Pons (tissue), 1 donor: ENCODE measurements around the gene NFATC3.

ENCODE experiments used
- DNase-seq: peaks from one replicate; pipeline ENCODE4 v3.0.0-alpha.2; 2016; ENCODE audit warnings: low spot score

Gene NFATC3

DNA sequence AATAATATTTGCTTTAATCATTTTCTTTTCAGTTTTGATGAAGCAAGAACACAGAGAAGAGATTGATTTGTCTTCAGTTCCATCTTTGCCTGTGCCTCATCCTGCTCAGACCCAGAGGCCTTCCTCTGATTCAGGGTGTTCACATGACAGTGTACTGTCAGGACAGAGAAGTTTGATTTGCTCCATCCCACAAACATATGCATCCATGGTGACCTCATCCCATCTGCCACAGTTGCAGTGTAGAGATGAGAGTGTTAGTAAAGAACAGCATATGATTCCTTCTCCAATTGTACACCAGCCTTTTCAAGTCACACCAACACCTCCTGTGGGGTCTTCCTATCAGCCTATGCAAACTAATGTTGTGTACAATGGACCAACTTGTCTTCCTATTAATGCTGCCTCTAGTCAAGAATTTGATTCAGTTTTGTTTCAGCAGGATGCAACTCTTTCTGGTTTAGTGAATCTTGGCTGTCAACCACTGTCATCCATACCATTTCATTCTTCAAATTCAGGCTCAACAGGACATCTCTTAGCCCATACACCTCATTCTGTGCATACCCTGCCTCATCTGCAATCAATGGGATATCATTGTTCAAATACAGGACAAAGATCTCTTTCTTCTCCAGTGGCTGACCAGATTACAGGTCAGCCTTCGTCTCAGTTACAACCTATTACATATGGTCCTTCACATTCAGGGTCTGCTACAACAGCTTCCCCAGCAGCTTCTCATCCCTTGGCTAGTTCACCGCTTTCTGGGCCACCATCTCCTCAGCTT is 105.8 kb downstream of the NFATC3 start:
- peak; percentile 78 for DNase-seq

DNA sequence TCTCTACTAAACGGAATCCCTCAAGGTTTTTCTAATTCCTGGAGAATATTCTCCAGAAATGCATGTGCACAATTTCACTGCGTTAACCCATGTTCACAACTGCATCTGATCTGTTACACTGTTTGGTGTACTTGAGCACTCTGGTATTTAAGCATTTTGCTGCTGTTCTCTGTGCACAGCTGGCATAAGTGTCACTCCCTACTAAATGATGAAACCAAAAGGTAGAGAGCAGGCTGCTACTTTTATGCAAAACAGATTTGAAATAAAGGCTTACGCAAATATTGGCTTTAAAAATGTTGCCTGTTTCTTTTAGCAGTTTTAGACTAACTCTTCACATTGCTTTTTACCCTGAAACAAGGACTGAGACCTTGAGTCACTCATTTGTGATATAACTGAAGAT is 109.1 kb downstream of the NFATC3 start:
- no peak for DNase-seq

DNA sequence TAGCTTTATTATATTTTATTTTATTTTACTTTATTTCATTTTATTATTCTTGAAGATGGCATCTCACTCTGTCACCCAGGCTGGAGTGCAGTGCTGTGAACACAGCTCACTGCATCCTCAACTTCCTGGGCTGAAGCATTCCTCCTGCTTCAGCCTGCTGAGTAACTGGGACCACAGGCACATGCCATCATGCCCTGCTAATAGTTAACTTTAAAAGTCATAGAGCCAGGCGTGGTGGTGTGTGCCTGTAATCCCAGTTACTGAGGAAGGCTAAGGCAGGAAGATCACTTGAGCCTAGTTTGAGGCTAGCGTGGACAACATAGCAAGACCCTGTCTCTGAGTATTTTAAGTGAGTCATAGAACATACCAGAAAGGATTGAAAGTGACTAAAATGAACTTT is 112.1 kb downstream of the NFATC3 start:
- no peak for DNase-seq

DNA sequence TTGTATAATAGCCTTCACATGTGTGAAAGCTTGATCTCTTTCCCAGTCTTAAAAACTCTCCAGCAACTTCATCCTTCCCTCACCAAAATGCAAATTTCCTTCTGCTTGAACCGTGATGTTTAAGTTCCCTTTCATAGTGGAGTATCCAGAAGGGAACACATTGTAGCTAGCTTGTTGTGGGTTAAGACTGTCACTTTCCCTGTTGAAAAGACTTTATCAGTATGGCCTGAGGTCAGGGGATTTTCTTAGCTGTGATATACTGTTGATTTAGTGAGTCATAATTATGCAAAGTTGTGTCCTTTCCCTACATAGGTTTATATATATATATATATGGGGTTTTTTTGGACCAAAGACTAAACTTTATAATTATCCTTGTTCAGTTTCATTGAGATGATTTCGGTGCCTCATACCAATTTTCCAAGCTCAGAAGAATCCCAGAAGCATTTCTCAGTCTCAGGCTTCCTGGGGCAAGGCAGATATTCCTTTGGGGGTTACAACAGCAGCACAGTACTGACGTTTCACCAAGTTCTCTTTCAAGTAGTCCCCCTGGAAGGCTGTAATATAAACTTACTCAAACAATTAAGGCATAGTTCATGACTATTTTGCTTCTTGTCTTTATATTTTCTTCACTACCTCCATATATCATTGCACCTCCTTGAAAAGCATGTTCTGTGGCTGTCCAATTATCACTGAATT is 115.1 kb downstream of the NFATC3 start:
- DNase-seq = no peak

DNA sequence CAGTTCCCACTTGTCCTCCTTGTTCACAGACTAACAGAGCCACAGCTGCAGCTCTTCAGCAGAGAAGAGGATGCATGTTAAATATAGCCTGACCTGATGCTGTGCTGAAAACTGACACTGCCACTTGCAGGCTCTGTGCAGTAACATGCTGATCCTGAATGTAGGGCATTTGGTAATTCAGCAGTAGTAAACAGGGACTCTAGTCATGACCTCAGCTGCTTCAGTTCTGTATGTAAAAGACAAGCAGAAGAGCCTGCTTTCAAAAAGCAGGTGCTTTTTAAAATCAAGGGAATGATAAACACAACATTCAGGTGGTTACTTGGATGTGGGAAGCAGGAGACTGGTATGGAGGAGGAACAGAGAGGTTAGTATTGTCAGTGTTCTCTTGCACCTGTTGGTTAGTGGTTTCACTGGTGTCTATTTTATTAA is 116.9 kb downstream of the NFATC3 start:
- peak; percentile 72 for DNase-seq

DNA sequence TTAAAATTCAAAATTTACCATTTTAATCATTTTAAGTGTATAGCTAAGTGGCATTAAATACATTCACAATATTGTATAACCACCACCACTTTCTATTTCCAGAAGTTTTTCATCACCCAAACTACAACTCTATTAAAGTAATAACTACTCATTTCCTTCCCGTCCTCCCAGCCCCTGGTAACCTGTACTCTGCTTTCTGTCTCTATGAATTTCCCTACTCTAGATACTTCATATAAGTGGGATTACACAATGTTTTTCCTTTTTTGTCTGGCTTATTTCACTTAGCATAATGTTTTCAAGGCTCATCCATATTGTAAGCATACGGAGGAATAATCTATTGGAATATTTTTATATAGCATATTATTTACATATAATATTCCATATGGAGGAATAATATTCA is 121.1 kb downstream of the NFATC3 start:
- no peak for DNase-seq

DNA sequence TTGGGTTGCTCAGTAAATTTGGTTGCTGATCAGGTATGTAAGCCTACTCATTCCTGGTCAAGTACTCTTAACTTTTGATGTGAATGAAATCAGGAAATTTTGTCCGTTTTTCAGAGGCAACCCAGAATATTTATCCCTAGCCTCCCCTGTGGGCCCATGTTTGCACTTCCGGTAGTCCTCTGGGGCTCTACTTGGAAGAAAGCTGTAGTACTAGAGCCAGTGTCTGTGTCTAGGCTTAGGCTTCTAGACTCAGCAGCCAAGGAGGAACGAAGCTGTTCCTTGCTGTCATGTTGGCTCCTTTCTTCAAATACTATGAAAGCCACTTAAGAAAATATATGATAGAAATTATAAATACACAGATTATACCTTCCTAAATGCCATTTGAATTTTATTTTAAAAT is 129.6 kb downstream of the NFATC3 start:
- no peak for DNase-seq

DNA sequence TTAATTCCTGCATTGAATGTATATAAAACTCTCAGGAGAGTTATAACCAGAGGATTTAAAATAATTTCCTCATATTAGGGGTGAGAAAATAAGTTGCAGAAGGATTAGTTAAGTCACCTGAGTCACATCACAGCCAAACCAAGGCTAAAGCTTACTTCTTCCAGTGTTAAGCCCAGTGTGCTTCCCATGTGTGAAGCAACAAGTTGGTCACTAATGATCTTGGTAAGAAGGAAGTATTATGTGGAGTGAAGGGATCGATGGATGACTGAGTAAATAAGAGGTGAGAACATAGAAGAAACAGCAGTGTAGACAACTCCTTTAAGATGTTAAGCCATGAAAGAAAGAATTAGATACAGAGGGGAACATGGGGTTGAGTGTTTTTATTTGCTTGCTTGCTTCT is 130.1 kb downstream of the NFATC3 start:
- no peak for DNase-seq

DNA sequence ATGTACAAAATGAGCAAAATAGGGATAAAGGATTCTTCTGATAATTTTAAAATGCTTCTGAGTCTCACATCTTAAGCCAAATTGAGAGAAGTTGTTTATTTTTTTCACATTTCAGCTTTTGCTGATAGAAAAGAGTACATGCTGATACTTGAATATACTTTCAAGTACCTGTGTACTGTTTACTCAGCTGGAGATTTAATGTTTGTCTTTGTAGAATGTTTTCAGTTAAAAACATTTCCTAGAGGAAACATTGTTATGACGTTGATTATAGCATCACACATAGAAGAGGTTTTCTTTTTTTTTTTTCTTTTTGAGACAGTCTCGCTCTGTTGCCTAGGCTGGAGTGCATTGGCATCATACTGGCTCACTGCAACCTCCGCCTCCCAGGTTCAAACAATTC is 131.1 kb downstream of the NFATC3 start:
- no peak for DNase-seq

DNA sequence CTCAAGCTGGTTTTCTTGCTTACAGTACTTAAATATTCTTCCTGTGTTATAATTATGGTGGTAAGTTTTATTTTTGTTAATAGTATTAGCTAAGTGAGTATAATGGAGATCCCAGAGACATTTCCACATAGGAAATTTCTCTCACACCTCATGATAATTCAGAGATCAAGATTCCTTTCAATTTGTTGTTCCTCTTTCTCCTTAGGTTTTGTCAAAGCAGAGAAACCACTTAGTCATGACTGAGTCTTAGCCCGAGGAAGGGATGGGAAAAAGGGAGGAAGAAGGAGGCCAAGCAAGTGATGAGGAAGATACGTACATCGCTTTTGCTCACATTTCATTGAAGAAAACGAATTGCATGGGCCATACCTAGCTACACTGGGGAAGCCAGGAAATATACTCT is 132.3 kb downstream of the NFATC3 start:
- DNase-seq = no peak

DNA sequence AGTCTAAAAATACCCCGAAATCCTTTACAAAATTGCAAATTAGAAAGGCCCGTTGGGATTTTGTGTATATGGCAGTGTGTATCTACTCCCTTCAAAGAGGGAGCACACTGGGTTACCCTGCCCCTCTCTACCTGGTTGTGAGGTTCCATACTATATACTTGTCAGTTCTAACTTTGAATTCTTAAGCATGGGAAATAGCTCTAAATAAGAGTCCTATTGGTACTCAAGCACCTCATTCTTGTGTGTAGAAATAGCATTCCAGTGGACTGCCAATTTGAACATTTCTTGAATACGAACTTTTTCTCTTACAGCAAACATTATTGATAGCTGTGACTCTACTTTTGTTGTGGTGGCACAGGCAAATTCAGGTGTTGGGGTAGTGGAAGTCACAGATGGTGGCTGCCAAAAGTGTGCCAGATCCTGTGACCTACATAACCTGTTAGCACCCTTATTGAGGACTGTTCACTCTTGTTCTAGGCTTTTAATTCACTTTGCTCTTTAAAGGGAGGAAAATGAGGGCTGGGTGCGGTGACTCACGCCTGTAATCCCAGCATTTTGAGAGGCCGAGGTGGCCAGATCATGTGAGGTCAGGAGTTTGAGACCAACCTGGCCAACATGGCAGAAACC is 134.7 kb downstream of the NFATC3 start:
- DNase-seq = no peak

DNA sequence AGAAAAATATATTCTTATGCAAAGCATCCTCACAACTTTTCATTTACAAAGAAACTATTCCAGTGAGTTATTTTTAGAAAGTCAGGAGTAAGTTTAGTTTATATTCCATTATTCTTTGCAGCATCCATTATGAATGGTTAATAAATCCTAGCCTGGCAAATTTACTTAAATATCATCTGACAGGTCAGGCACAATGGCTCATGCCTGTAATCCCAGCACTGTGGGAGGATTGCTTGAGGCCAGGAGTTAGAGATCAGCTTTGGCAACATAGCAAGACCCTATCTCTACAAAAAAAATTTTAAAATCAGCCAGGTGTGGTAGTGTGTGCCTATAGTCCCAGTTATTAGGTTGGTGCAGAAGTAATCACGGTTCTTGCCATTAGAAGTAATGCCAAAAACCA is 137.9 kb downstream of the NFATC3 start:
- no peak for DNase-seq

DNA sequence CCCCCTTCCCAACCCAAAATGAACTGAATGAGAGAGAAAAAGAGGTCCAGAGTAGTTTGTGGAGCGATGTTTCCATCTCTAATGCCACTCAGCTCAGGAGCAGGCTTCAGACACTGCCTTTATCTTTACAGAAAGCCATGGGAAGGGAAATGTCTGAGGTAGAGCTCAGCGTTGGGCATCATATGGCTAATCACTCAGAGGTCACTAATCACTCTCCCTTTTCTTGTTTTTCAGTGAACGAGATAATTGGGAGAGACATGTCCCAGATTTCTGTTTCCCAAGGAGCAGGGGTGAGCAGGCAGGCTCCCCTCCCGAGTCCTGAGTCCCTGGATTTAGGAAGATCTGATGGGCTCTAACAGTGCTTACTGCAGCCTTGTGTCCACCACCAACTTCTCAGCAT is 140.9 kb downstream of the NFATC3 start:
- DNase-seq = no peak

DNA sequence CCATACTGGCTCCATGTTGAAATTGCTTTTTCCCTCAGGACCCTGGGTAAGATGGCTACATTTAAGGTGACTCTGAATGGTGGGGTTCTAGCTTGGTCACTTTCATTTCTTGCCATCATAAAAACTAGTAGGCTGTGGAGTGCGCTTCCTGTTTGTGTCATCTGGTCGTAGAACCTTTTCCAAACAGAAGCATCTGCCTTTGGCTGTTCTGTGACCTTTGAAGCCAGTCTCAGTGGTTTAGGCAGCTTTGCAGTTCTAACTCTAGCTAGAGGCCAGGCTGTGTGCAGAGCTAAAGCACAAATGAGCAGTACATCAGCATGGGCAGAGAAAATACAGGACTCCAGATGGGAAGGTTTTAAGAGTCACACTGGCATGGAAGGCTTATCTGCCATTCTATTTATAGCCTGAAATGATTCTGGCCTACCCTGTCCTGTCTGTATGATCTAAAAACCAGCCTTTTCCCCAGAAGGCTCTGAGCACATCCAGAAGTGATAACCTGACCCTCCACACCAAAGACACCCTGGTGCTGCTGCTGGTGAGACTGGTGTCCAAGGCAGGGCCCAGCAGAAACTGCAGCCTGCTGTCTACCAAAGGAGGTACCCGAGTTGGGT is 142.1 kb downstream of the NFATC3 start:
- no peak for DNase-seq

DNA sequence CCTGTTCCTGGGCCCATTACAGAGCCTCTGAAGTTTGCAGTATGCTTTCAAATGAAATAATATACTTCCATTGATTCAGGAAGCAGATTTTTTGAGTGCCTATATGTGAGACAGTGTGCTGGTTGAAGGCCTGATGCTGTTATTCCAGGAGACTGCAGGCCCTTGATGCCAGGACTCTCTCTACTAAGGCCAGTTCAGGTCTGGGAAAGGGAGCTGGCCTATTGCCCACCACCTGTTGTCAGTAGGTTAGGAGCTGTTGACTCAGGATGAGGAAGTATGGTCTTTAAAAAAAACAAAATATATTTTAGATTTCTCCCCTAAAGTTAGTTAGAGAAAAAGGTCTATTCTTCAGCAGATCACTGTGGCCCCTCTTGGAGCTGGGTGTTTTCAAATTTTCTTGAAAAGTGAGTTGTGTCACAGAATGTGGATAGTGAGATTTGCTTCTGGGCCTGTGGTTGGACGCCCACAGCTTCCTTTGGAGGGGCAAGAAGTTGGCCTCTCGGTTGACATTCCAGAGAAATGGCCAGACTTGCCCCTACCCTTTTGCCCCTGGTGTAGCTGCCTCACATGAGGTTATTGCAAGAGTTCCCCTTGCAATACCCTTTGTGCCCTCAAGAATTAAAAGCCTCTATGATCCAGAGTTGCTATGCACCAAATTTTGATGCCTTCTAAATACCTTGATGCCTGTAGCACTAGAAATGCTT is 142.8 kb downstream of the NFATC3 start:
- DNase-seq = no peak

DNA sequence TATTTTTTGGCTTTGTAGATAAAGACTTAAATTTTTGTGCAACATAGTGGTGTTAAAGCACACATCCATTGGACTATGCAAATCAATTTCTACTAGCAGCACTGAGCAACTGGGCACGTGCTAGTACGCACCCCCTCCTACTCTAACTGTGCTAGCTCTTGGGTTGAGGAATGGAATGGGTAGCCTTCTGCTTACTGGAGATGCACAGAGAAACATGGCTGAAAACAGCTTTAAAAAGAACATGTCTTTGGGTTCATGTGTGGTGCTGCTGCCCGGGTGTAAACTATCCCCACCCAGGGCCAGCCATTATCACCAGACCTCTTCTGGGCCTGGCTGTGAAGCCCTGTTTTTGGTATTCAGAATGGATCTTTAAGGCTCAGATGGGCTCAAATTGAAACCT is 143.5 kb downstream of the NFATC3 start:
- no peak for DNase-seq

DNA sequence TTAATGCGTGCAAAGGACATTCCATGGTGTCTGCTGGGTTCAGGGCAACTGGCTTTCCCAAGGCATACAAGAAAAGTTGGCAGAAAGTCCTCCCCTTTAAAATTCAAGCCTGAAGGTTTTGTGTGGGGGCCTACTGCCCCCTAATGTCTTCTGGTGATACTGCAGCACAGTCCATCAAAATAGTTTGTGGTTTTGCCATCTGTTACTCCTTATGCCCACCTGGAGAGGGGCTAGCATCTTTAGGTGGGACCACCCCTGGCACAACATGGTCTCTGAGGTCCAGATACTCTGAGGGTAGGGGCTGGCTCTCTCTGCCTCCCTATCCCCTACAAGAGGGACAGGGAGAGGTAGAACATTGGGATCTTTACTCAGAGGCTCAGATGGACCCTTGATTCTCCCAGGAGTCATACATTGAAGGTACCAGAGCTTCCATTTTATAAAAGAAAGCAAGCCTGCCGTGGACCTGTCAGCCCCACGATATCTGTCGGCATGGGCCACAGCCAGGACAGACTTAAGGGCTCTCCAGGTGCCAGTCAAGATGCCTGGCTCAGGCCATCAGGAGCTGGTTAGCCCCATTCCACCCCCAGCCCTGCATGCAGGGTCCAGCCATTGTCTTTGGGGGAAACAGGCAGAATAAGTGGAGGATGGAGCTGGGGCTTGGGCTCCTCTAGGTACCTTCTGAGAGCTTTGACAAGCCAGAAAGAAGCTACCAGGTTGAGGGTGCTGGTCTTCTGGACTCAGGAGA is 144.4 kb downstream of the NFATC3 start:
- DNase-seq = peak; percentile 83

DNA sequence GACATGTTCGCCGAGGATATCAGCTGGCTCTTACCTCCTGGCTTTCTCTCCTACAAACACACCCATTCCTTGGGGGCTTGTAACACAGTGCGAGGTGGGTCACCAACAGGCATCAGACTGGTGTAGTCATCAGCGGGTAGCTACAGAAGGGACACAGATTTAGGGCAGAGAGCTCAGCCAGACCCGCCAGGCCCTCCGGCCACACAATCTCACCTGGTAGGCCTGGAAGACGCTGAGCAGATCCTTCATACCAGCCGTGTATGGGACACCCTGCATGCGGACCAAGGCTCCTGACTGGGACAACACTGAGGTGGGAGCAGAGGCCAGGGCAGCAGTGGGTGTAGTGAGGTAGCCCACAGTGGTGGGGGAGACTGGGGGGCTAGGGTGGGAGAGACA is 145.0 kb downstream of the NFATC3 start:
- DNase-seq = no peak

DNA sequence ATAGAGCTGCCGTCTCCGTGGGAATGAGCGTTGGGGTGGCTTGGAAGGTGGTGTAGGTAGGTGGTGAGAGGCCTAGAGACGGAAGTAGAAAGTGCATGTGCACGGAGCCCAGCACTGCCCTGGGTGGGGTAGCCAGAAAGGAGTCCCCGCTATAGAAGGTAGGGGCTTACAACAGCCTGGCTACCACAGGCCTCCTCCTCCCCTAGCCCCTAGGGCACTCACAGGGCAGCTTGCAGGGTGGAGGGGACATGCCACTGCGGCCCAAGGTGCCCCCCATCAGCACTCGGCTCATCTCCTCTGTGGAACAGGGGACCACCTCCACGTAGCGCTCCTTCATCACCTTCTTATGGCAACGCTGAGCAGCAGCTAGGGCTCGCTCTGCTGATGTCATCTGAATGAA is 145.8 kb downstream of the NFATC3 start:
- DNase-seq = no peak

DNA sequence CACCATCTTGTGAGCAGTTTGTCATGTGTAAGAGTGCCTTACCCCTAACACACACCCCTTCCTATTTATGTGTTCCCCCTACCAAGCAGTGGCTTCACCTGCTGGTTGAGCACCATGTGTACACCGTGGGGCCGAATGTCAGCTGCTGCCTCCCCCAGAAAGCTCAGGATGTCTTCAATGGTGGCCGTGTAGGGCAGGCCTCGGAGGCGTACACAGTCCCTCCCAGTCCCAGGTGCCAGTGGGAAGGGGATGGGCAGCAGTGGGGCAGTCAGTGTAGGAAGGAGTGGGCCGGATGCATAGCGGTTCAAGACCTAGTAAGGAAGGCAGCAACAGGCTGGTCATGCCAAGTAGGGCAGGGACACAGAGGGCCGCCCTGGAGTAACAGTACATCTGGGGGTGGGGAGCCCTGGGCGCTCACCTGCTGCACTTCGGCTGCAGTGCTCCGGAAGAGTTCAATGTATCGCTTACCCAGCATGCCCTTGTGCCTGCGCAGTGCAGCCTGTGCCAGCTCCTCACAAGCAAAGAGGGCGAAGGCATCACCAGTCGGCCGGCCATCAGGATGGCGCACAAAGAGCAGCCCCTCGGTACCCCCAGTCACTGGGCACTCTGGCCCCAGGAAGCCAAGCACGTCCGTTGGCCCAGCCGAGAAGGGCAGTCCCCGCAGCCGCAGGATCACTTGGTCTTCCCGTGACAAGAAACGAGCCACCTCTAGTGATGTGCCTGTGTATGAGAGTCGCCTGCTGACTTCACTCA is 146.4 kb downstream of the NFATC3 start:
- no peak for DNase-seq

DNA sequence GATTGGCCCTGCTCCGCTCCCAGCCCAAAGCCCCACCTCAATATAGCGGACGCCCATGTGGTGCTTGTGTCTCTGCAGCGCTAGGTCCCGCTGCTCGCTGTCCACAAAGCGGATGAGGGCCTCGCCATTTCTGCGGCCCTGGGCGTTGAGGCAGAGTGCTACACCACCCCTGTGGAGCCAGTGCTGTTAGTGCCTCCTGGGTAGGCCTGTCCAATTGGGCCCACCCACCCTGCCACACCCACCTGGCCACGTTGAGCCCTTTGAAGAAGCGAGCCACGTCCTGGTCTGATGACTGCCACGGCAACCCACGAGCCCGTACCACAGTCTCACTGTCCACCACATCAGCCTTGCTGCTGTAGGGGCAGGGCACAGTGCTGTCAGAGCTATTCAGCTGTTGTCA is 147.2 kb downstream of the NFATC3 start:
- no peak for DNase-seq
